HFFc6 (cell line): Measurements from ENCODE around the gene TENM3. TPM values are rescaled to one million over a fixed set of nuclear protein-coding genes. Genes with fewer than 3 reads are reported as not detected.

ENCODE experiments used
- DNase-seq: peaks from one replicate; pipeline ENCODE4 v3.0.0-alpha.2; 2018
- H3K27ac Mint-ChIP-seq: 2 replicates; pipeline ENCODE4 v1.8.0; 2020; ENCODE audit warnings: mild to moderate bottlenecking, mixed read lengths
- H3K27me3 Mint-ChIP-seq: 2 replicates; pipeline ENCODE4 v1.8.0; 2021; ENCODE audit warnings: mild to moderate bottlenecking, moderate library complexity, mixed read lengths; ENCODE audit not compliant: insufficient read depth
- H3K36me3 Mint-ChIP-seq: 2 replicates; pipeline ENCODE4 v1.8.0; 2021; ENCODE audit warnings: low read depth, mixed read lengths
- H3K4me1 Mint-ChIP-seq: 2 replicates; pipeline ENCODE4 v1.8.0; 2020; ENCODE audit warnings: low read depth, mixed read lengths
- H3K4me3 Mint-ChIP-seq: 2 replicates; pipeline ENCODE4 v1.8.0; 2020; ENCODE audit warnings: mild to moderate bottlenecking, moderate library complexity, mixed read lengths
- H3K9me3 Mint-ChIP-seq: 2 replicates; pipeline ENCODE4 v1.8.0; 2020; ENCODE audit warnings: mild to moderate bottlenecking, mixed read lengths
- total RNA-seq, 6 experiments: library from RNA; stranded (reverse); fragmentation: NEBNext Ultra II Directional; extraction: Animal tissue kit (Norgen Biotek cat#: 25700); gene quantifications; 2 replicates in 1 of 6; 3 replicates in 5 of 6; pipeline ENCODE4 v1.2.3, GENCODE V29; 2021
- TF ChIP-seq, protein P1 (sequence below): fragments of 200-600 bp; sonication (generic); IDR thresholded peaks from 2 replicates; pipeline ENCODE4 v1.5.0; 2021; ENCODE audit warnings: antibody characterized with exemption, mild to moderate bottlenecking

Gene TENM3
- total RNA-seq, 6 experiments from 2014 or later = 31.1 to 52.1 (median 42.0) TPM

DNA sequence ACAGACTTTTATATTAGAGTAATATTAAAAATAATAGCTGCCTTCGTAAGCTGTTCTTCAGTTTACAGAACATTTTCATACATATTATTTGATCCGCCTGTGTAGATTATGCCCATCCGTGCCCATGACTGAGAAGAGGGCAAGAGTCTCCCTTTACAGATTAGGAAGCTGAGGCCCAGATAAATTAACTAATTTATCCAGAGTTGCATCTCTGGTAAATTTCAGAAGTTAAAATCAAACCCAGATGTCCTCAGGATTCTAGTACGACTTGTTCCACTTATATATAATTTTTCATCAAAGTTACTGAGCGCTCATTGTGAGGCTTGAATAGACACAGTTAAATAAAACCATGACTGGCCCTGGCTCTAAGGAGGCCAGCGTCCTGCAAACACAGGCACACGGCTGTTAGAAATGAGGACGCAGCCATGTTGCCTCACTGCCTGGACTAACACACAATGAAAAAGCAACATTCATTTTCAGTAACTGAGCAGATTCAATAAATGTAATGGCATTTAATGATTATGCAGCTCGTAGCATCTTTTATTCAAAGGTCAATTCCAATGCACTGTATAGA lies 148.0 kb downstream of the TENM3 start:
- Mint-ChIP-seq H3K4me3 (no peak overlapping the region), H3K9me3 (no peaks in the 10 kb centered on the region), H3K4me1 (peaks cover 8% of the 10 kb centered on the region; the same call in 1 of the 2 replicates), H3K27ac (no peak overlapping the region), H3K36me3 (peaks cover 8% of the 10 kb centered on the region; the same call in 1 of the 2 replicates), H3K27me3 (peaks cover 3% of the 10 kb centered on the region)
- DNase-seq = no peak
- TF ChIP-seq, protein P1, sequence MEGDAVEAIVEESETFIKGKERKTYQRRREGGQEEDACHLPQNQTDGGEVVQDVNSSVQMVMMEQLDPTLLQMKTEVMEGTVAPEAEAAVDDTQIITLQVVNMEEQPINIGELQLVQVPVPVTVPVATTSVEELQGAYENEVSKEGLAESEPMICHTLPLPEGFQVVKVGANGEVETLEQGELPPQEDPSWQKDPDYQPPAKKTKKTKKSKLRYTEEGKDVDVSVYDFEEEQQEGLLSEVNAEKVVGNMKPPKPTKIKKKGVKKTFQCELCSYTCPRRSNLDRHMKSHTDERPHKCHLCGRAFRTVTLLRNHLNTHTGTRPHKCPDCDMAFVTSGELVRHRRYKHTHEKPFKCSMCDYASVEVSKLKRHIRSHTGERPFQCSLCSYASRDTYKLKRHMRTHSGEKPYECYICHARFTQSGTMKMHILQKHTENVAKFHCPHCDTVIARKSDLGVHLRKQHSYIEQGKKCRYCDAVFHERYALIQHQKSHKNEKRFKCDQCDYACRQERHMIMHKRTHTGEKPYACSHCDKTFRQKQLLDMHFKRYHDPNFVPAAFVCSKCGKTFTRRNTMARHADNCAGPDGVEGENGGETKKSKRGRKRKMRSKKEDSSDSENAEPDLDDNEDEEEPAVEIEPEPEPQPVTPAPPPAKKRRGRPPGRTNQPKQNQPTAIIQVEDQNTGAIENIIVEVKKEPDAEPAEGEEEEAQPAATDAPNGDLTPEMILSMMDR = no peak

GRCh38 chr4:182394181-182394580 lies 151.0 kb downstream of the TENM3 start:
- no peak overlapping the region for H3K4me3 Mint-ChIP-seq

GRCh38 chr4:182400081-182400480 lies 156.9 kb downstream of the TENM3 start:
- DNase-seq = no peak
- Mint-ChIP-seq H3K36me3 (no peaks in the 10 kb centered on the region), H3K9me3 (no peaks in the 10 kb centered on the region), H3K4me3 (no peak overlapping the region), H3K4me1 (peaks cover 6% of the 10 kb centered on the region; the same call in 1 of the 2 replicates), H3K27me3 (no peaks in the 10 kb centered on the region; the same call in 1 of the 2 replicates), H3K27ac (no peak overlapping the region)
- TF ChIP-seq, protein P1 = no peak

More at GRCh38 chr4:182394181-182394580, 151.0 kb downstream of the TENM3 start:
- Mint-ChIP-seq H3K4me1 (peaks cover 8% of the 10 kb centered on the region; the same call in 1 of the 2 replicates), H3K27me3 (peaks cover 3% of the 10 kb centered on the region), H3K36me3 (no peaks in the 10 kb centered on the region), H3K27ac (no peak overlapping the region), H3K9me3 (no peaks in the 10 kb centered on the region)
- TF ChIP-seq, protein P1 = no peak
- DNase-seq = no peak

- TF ChIP-seq, protein P1 = no peak
- Mint-ChIP-seq H3K36me3 (no peaks in the 10 kb centered on the region; the same call in 1 of the 2 replicates), H3K27me3 (no peaks in the 10 kb centered on the region; the same call in none of the 2 replicates), H3K4me3 (no peak overlapping the region), H3K9me3 (no peaks in the 10 kb centered on the region), H3K27ac (no peak overlapping the region), H3K4me1 (peaks cover 6% of the 10 kb centered on the region; the same call in 1 of the 2 replicates)
- no peak for DNase-seq
Observed at GRCh38 chr4:182400790-182401189, 157.6 kb downstream of the TENM3 start.

- Mint-ChIP-seq H3K4me1 (peaks cover 6% of the 10 kb centered on the region; the same call in 1 of the 2 replicates), H3K9me3 (no peaks in the 10 kb centered on the region), H3K36me3 (no peaks in the 10 kb centered on the region; the same call in 1 of the 2 replicates), H3K27ac (no peak overlapping the region), H3K4me3 (no peak overlapping the region), H3K27me3 (no peaks in the 10 kb centered on the region; the same call in none of the 2 replicates)
- TF ChIP-seq, protein P1 = no peak
- DNase-seq = no peak
Observed at GRCh38 chr4:182404376-182404775, 161.2 kb downstream of the TENM3 start.
